ENCODE data around the gene SDHAF4. TPM values are rescaled to one million over a fixed set of nuclear protein-coding genes. Genes with fewer than 3 reads are reported as not detected.

SDHAF4 gene
- 3.9 to 5.2 TPM (median 4.7 TPM) in 5 replicates for total RNA-seq (2022; extraction: Qiagen RNA extraction)

DNA sequence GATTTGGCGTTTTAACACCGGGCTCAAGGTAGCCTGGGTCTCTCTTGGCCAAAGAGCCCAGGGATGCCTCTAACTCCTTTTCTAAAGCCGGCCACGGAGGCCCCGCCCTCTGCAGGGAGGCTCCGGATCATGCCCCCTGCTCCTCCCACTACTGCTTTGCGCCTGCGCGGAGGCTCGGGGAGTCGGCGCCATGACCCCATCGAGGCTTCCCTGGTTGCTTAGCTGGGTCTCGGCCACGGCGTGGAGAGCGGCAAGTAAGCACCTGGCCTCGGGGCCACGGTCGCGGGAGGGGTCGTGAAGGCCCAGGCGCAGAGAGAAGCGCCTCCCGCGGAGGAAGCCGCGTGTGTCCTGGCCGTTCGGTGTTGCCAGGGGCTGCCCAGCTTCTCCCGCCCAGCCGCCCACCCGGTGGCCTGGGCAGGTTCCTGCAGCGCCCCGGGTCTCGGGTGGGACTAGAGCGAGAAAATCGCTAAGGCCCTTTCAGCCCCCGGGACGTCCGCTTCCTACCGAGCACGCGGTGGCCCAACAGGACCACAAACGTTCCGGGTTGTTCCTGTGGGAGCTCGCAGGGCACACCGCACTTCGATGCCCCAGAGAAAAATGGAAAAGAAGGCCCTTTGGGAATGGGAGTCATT lies at the start of gene SDHAF4:
SDHAF4 (plus strand) TSS at position 180 of the 632 bp plus-strand sequence; CDS start at position 191, 11 bp downstream.

Other genes starting within 250 kb of the SDHAF4 start
- gene FAM135A, start 153.4 kb upstream of the SDHAF4 start, total RNA-seq (2022; extraction: Qiagen RNA extraction) = 10.1 to 16.0 TPM (median 13.2 TPM) in 5 replicates
- 17.7 to 19.3 TPM (median 18.3 TPM) in 5 replicates for gene SMAP1, start 101.0 kb downstream of the SDHAF4 start, total RNA-seq (2022; extraction: Qiagen RNA extraction)